ENCODE results near the gene TNP2.

Gene TNP2

GRCh38 chr16:11312718-11313492 lies 43.8 kb upstream of the TNP2 start:
- no peak for TF ChIP-seq CTCF (IDR thresholded peaks at IDR 0.05; ENCODE audit: low read depth, low read length)
- no peak overlapping the region for H3K4me3 ChIP-seq (ENCODE audit: low read depth, low read length)
- in situ Hi-C loops (cut with HindIII; ENCODE audit: low sequenced_read_pairs): no loop called here
- peak; percentile 48 for DNase-seq (ENCODE audit: low read depth, low spot score)

GRCh38 chr16:11310997-11311561 lies 42.0 kb upstream of the TNP2 start:
- no peak overlapping the region for H3K4me3 ChIP-seq (ENCODE audit: low read depth, low read length)
- TF ChIP-seq CTCF (IDR thresholded peaks at IDR 0.05; ENCODE audit: low read depth, low read length): no peak
- DNase-seq (ENCODE audit: low read depth, low spot score): peak; percentile 9
- in situ Hi-C loops (cut with HindIII; ENCODE audit: low sequenced_read_pairs): no loop called here

GRCh38 chr16:11310634-11310977 lies 41.5 kb upstream of the TNP2 start:
- in situ Hi-C loops (cut with HindIII; ENCODE audit: low sequenced_read_pairs): no loop called here
- no peak overlapping the region for H3K4me3 ChIP-seq (ENCODE audit: low read depth, low read length)
- no peak for TF ChIP-seq CTCF (IDR thresholded peaks at IDR 0.05; ENCODE audit: low read depth, low read length)
- no peak for DNase-seq (ENCODE audit: low read depth, low spot score)

- DNase-seq (ENCODE audit: low read depth, low spot score): no peak
- no peak for TF ChIP-seq CTCF (IDR thresholded peaks at IDR 0.05; ENCODE audit: low read depth, low read length)
- in situ Hi-C loops (cut with HindIII; ENCODE audit: low sequenced_read_pairs): no loop called here
- no peak overlapping the region for H3K4me3 ChIP-seq (ENCODE audit: low read depth, low read length)
Observed at GRCh38 chr16:11309895-11310633, 40.9 kb upstream of the TNP2 start.

GRCh38 chr16:11308493-11309283 lies 39.6 kb upstream of the TNP2 start:
- no peak for TF ChIP-seq CTCF (IDR thresholded peaks at IDR 0.05; ENCODE audit: low read depth, low read length)
- in situ Hi-C loops (cut with HindIII; ENCODE audit: low sequenced_read_pairs): no loop called here
- no peak overlapping the region for H3K4me3 ChIP-seq (ENCODE audit: low read depth, low read length)

More at GRCh38 chr16:11308493-11309283, 39.6 kb upstream of the TNP2 start:
- DNase-seq (ENCODE audit: low read depth, low spot score): no peak

Data from astrocyte of the spinal cord (primary cell).